SH-SY5Y (cell line): Measurements from ENCODE around the gene AKR1C4.

Source experiments
- GATA2 ChIP-seq: IDR thresholded peaks from 2 replicates; pipeline ENCODE4 v1.6.1; 2011; ENCODE audit warnings: mild to moderate bottlenecking, low read depth, low read length
- GATA3 ChIP-seq: IDR thresholded peaks from 2 replicates; pipeline ENCODE4 v1.6.1; 2011; ENCODE audit warnings: low read depth, mild to moderate bottlenecking, low read length, moderate library complexity

AKR1C4 gene

DNA sequence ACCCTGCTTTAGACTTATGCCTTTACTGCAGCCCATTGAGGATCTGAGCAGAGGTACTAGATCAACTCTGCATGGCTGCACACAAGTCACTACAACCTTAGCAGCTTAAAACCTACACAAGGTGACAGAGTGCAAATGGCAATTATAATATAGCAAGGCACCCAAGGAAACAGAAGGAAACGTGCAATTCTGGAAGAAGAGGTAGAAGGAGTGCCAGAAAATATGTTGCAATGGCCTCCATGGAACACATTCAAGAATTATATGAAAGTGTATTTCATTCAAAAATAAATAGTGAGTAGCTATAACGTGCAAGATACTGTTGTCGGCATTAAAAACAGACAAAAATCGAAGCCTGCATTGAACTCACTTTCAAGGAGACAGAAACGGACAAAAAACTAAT is 8.8 kb upstream of the AKR1C4 start:
- TF ChIP-seq GATA2: no peak
- TF ChIP-seq GATA3: no peak

DNA sequence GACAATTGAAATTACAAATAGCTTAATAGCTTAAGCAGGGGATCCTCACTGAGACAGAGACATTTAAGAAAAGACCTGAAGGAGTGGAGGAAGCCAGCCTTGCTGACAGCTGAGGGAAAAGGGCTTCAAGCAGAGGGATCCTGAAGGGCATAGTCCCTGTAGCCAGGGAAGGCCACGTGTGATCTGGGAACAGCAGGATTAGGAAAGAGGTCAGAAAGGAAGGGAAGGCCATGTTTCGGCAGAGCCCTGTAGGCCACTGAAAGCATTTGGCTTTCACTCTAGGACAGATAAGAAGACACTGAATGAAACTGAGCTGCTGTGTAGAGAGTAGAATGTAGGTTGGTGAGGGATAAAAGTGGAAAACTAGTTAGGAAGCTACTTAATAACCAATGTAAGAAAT is 8.3 kb upstream of the AKR1C4 start:
- no peak for TF ChIP-seq GATA3
- TF ChIP-seq GATA2: no peak

DNA sequence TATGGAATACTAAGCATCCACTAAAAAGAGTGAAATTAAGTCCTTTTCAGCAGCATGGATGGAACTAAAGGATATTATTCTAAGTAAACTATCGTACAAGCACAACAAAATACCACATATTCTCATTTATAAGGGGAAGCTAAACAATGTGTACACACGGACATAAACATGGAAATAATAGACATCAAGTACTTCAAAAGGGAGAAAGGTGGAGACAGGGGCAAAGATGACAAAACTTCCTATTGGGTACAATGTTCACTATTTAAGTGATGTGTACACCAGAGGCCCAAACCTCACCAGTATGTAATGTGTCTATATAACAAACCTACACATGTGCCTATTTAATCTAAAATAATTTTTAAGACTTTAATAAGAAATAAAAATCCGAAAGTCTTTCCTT is 2.2 kb upstream of the AKR1C4 start:
- no peak for TF ChIP-seq GATA2
- TF ChIP-seq GATA3: no peak

DNA sequence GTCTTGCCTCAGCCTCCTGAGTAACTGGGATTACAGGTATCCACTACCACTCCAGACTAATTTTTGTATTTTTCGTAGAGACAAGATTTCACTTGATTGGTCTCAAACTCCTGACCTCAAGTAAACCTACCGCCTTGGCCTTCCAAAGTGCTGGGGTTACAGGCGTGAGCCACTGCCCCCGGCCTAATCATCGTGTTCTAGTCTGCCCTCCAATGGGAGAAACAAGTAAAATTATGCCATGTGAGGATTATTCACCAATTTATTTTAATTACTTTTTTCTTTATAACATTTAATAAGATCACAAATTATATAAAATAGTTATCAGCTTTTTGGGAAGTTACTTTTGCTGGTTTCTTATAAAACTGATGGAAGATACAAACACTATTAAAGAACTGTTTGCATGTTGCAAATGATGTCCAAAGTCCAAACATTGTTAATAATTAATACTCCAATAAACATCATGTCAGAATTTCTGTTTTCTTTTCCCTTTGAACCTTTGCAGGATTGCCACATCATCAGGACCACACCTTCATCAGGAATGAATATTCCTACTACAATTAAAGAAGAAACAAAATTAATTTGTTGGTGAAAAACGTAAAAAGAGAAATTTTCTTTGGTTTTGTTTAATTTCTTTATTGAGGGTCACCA is 786 bp upstream of the AKR1C4 start:
- TF ChIP-seq GATA3: no peak
- no peak for TF ChIP-seq GATA2

DNA sequence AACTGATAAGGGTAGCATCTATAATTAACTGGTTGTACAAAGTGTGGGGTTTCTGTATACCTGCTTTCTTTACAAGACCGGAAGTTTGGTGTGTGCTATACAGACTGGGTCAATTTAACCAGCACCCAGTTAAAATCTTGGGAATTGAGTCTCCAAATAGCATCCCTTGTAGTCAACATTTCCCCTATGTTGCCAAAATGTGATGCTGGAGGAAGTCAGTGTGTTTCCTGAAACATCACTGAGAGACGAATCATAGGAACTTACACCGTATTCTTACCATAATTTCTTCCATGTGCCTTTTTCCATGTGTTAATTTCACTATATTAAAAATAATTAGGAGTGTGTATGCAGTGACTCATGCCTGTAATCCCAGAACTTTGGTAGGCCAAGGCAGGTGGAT is 1.7 kb downstream of the AKR1C4 start:
- TF ChIP-seq GATA2 (no peak), GATA3 (no peak)

DNA sequence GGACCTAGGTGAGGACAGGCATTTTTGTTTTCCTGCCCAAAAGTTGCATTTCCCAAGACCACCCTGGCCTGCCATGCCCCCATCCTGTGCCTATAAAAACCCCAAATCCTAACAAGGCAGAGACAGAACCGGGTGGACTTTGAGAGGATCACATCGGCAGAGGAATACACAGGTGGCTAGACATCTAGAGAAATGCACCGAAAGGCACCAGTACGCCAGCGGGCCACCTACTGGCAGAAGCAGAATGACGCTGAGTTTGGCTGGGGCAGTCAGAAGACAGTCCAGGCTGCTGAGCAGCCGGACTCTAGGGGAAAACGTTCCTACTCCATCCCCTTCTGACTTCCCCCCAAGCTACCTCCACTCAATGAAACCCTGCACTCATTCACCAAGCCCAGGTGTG is 2.8 kb downstream of the AKR1C4 start:
- no peak for TF ChIP-seq GATA2
- TF ChIP-seq GATA3: no peak

DNA sequence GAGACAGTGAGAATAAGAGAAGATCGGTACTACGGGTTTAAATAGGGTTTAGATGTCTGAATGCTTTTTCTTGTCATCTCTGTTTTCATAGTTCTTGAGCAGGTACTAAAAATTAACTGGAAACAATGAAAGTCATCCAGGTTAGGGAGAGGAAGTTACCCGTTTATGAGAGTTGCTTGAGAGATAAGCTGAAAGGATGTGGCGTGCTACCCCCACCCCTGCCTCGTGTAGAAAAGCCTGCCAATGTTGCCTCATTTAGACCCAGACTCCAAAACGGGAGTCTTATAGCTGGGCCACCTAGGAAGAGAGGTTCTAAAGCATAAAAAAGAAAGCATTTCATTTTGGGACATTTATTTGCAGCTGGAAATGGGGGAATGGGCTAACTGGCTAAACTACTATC is 10.2 kb downstream of the AKR1C4 start:
- TF ChIP-seq GATA2 (no peak), GATA3 (no peak)

DNA sequence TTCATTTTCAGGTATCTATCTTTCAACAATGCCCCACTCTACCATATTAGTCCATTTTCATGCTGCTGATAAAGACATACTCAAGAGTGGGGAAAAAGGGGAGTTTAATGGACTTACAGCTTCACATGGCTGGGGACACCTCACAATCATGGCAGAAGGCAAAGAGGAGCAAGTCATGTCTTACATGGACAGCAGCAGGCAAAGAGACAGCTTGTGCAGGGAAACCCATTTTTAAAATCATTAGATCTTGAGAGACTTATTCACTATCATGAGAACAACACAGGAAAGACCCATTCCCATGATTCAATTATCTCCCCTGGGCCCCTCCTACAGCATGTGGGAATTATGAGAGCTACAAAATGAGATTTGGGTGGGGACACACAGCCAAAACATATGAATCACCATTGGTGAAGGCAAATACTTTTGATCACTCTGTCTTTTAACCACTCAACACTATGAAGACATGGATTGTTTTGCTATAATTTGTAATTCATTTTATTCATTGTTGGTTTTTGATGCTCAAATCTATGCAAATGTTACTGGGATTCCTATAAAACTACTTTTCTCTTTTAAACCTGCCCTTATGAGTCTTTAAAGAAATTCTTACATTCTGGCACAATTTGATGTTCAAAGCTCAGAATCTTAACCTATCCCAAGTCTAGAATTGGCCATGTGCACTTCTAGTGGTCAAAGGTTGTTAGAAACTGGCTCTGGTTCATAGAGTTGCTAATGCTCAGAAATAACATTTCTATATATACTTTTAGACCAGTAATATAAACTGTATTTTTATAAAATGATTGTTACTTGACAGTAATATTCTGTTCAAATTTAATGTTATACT is 15.3 kb downstream of the AKR1C4 start:
- TF ChIP-seq GATA3 (no peak), GATA2 (no peak)

DNA sequence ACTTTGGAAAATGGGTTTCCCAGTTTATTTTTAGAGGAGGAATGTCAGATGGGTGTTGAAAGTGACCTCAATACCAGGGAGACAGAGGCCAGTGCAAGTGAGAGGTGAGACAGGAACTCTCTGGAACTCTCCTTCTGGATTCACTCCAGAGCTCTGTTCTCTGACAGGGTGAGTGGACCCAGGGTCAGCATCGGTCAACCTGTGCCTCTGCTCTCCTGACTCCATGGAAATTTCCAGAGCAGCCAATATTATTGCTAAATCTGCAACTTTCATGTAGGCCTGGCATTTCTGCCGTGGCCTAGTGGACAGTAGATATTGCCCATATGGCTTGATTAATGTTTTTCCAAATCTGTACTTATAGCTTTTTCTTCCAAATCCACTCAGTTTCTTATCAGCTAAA is 20.2 kb downstream of the AKR1C4 start:
- TF ChIP-seq GATA2 (no peak), GATA3 (no peak)

DNA sequence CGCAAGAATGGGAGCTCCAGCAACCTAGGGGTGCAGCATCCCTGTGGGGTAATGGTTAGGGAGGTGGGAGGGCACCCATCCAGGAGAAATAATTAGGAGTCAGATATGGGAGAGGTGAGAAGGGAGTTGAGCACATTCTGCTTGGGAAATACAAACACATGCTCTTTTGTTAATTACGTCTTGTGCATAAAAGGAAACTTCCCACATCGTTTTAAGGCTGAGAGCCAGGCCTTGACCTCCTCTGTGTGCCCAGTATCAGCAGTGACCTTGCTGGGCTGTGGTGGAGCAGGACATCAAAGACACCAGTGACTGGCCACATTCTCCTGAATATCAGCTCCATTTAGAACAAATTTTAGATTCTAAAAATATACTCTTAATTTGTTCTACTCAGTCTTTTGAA is 22.6 kb downstream of the AKR1C4 start:
- TF ChIP-seq GATA2 (no peak), GATA3 (no peak)

DNA sequence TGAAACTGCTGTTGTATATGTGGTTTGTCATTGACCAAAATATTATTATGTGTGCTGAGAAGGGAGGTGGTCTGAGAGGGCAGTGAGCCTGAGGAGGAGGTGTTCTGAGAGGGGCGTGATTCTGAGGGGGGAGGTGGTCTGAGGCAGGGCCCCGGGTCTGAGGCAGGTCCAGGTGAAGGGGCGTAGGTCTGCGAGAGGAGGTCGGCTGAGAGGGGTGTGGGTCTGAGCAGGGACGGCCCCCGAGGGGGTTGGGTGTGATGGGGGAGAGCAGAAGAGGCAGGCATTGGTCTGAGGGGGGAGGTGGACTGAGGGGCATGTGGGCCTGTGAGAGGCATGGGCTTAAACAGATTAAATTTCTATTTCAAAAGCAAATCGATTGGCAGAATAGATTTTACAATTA is 32.4 kb downstream of the AKR1C4 start:
- TF ChIP-seq GATA2 (no peak), GATA3 (no peak)

DNA sequence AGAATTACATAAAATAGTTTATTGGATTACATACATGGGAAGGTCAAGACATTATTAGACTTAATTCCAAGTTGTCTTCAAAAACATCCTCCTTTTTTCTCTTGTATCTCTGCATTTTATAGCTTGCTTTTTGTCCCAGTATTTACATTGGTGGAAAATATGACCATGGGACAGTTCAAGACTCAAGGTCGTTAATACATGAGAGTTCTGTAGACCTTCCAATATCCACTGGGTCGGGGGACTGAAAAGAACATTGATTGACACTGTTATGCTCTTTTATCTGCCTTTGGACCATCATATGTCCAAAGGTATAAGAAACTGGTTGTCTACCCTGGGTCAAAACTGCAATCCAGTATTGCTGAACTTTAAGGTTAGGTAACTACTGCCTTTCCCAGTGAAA is 36.7 kb downstream of the AKR1C4 start:
- TF ChIP-seq GATA3: no peak

DNA sequence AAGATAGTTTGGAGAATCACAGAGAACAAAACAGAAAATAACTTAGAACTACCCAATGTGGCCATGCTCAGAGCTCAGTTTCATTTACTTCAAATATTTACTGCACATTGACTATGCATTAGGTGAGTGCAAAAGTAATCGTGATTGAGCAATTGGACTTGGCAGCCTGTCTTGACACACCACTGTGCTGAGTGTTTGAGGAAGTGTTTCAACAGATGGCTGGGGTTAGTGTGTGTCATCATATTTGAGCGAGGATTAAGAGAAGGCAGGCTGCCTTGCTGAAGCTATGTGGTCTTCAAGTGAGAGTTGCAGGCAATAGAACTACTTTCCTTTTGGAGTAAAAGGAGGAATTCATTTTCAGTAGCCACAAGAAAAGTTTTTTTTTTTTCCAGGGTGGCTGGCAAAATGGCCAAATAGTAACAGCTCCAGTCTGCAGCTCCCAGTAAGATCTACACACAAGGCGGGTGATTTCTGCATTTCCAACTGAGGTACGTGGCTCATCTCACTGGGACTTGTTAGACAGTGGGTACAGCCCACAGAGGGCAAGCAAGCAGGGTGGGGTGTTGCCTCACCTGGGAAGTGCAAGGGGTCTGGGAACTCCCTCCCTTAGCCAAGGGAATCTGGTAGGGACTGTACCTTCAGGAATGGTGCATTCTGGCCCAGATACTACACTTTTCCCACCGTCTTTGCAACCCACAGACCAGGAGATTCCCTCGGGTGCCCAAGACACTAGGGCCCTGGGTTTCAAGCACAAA is 37.6 kb downstream of the AKR1C4 start:
- TF ChIP-seq GATA3 (no peak), GATA2 (no peak)

DNA sequence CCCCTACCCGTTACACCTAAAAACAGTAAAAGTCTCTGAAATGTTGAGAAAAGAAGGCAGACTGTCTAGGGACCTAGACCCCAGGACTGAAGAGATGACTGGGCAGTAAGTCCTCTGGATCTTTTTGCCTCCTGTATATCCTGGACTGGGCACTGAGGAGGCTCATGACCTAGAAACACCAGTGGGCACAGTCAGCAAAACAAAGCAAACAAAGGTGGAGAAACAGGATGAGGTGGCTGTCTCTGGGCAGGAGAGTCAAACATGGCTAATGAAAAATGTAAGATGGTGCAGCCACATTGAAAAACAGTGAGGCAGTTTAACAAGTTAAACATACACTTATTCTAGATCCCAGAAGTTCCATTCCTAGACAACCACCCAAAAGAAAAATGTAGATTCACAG is 45.9 kb downstream of the AKR1C4 start:
- no peak for TF ChIP-seq GATA2
- TF ChIP-seq GATA3: no peak

DNA sequence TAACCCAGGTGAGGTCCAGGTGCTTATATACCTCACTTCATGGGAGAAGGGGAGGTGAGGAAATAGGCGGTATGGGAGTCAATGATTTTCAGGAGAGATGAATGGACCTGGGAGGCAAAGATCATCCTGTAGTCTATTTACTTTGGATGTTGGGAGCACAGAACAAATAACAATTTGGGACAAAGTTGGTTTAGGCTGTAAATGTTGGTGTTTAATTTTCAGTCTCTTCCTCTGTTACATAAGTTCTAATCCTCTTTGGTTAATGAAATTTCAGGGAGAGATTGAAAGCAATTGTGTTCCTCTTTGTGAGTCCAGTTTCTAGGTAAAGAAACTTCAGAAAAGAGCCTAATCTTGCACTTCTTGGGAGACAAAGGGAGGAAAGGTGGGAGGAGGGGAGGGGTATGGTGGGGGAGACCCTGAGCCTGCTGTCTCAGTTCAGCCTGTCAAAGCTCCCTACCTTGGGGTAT is 46.9 kb downstream of the AKR1C4 start:
- TF ChIP-seq GATA3 (no peak), GATA2 (no peak)
